Peyer's patch (tissue), 4 donors: ENCODE measurements around the gene C6orf47.

Experiments
- POLR2A ChIP-seq, 2 donors: fragments of 450-650 bp; IDR thresholded peaks; one replicate each; pipeline ENCODE4 v1.5.1; 2017; ENCODE audit warnings: antibody characterized with exemption in 2 of 2, mild to moderate bottlenecking in 2 of 2, moderate library complexity in 2 of 2
- TF ChIP-seq, protein P1 (sequence below), 6 experiments: fragments of 450-650 bp in 4 of 6; fragments of 200-600 bp in 2 of 6; sonication (generic) in 1 of 6; IDR thresholded peaks; one replicate each; pipeline ENCODE4 v1.5.1; 2017 to 2019; ENCODE audit warnings: antibody characterized with exemption in 6 of 6, mild to moderate bottlenecking in 3 of 6, moderate library complexity in 1 of 6

- TF ChIP-seq POLR2A (IDR thresholded peaks at IDR 0.05), result no peak
- TF ChIP-seq, protein P1, sequence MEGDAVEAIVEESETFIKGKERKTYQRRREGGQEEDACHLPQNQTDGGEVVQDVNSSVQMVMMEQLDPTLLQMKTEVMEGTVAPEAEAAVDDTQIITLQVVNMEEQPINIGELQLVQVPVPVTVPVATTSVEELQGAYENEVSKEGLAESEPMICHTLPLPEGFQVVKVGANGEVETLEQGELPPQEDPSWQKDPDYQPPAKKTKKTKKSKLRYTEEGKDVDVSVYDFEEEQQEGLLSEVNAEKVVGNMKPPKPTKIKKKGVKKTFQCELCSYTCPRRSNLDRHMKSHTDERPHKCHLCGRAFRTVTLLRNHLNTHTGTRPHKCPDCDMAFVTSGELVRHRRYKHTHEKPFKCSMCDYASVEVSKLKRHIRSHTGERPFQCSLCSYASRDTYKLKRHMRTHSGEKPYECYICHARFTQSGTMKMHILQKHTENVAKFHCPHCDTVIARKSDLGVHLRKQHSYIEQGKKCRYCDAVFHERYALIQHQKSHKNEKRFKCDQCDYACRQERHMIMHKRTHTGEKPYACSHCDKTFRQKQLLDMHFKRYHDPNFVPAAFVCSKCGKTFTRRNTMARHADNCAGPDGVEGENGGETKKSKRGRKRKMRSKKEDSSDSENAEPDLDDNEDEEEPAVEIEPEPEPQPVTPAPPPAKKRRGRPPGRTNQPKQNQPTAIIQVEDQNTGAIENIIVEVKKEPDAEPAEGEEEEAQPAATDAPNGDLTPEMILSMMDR (IDR thresholded peaks at IDR 0.05), result no peak
Measured at GRCh38 chr6:31692353-31692752, 31.8 kb upstream of the C6orf47 start.
